WTC11 (cell line): ENCODE results near the gene HHIPL1. TPM values are rescaled to one million over a fixed set of nuclear protein-coding genes. Genes with fewer than 3 reads are reported as not detected.

ENCODE experiments used
- AFF4 ChIP-seq: sonication (generic); formaldehyde crosslinking; IDR thresholded peaks from 2 replicates; pipeline ENCODE4 v1.8.1; 2023; ENCODE audit warnings: mild to moderate bottlenecking, missing genetic modification reagents, borderline replicate concordance
- ATF6 ChIP-seq: sonication (generic); formaldehyde crosslinking; IDR thresholded peaks from 2 replicates; pipeline ENCODE4 v1.8.1; 2023; ENCODE audit warnings: mild to moderate bottlenecking, missing genetic modification reagents
- EMX1 ChIP-seq: fragments of 250-450 bp; sonication (Bioruptor Pico); IDR thresholded peaks from 2 replicates; pipeline ENCODE4 v1.8.0; 2021; ENCODE audit warnings: mild to moderate bottlenecking
- ERG ChIP-seq: fragments of 250-450 bp; sonication (Bioruptor Pico); IDR thresholded peaks from 2 replicates; pipeline ENCODE4 v1.8.0; 2021; ENCODE audit warnings: mild to moderate bottlenecking
- GTF2I ChIP-seq: fragments of 250-450 bp; sonication (Bioruptor Pico); conservative IDR thresholded peaks from 2 replicates; pipeline ENCODE4 v1.4.0; 2021; ENCODE audit warnings: mild to moderate bottlenecking
- HMGA2 ChIP-seq: fragments of 250-450 bp; sonication (Bioruptor Pico); IDR thresholded peaks from 2 replicates; pipeline ENCODE4 v1.4.0; 2021; ENCODE audit warnings: mild to moderate bottlenecking, moderate library complexity
- HMGXB4 ChIP-seq: sonication (generic); formaldehyde crosslinking; IDR thresholded peaks from 2 replicates; pipeline ENCODE4 v1.8.1; 2023; ENCODE audit warnings: mild to moderate bottlenecking, moderate library complexity, missing genetic modification reagents
- IRF1 ChIP-seq: sonication (generic); formaldehyde crosslinking; IDR thresholded peaks from 2 replicates; pipeline ENCODE4 v1.8.0; 2023; ENCODE audit warnings: missing genetic modification reagents
- KAT7 ChIP-seq: sonication (generic); formaldehyde crosslinking; IDR thresholded peaks from 2 replicates; pipeline ENCODE4 v1.8.1; 2023; ENCODE audit warnings: missing genetic modification reagents, mild to moderate bottlenecking, borderline replicate concordance
- MXD4 ChIP-seq: fragments of 250-450 bp; sonication (Bioruptor Pico); IDR thresholded peaks from 2 replicates; pipeline ENCODE4 v1.8.0; 2021; ENCODE audit warnings: mild to moderate bottlenecking, moderate library complexity, borderline replicate concordance
- NFE2L1 ChIP-seq: sonication (generic); formaldehyde crosslinking; IDR thresholded peaks from 2 replicates; pipeline ENCODE4 v1.8.1; 2023; ENCODE audit warnings: missing genetic modification reagents
- NR1H2 ChIP-seq: sonication (generic); formaldehyde crosslinking; IDR thresholded peaks from 2 replicates; pipeline ENCODE4 v1.9.0; 2021; ENCODE audit warnings: mild to moderate bottlenecking, moderate library complexity, missing genetic modification reagents
- PREB ChIP-seq: sonication (generic); formaldehyde crosslinking; IDR thresholded peaks from 2 replicates; pipeline ENCODE4 v1.8.1; 2022; ENCODE audit warnings: mild to moderate bottlenecking, missing genetic modification reagents, moderate library complexity, borderline replicate concordance
- RELA ChIP-seq: sonication (generic); formaldehyde crosslinking; IDR thresholded peaks from 2 replicates; pipeline ENCODE4 v1.8.1; 2022; ENCODE audit warnings: missing genetic modification reagents, mild to moderate bottlenecking, borderline replicate concordance
- TP53 ChIP-seq: sonication (generic); formaldehyde crosslinking; IDR thresholded peaks from 2 replicates; pipeline ENCODE4 v1.8.1; 2023; ENCODE audit warnings: mild to moderate bottlenecking, missing genetic modification reagents
- ZBTB21 ChIP-seq: sonication (generic); formaldehyde crosslinking; IDR thresholded peaks from 2 replicates; pipeline ENCODE4 v1.8.1; 2023; ENCODE audit warnings: mild to moderate bottlenecking, missing genetic modification reagents, borderline replicate concordance
- ZBTB43 ChIP-seq: sonication (generic); formaldehyde crosslinking; IDR thresholded peaks from 2 replicates; pipeline ENCODE4 v1.8.1; 2023; ENCODE audit warnings: mild to moderate bottlenecking, missing genetic modification reagents
- ZNF219 ChIP-seq: sonication (generic); formaldehyde crosslinking; IDR thresholded peaks from 2 replicates; pipeline ENCODE4 v1.8.0; 2023; ENCODE audit warnings: missing genetic modification reagents, mild to moderate bottlenecking, borderline replicate concordance
- ZNF281 ChIP-seq: sonication (generic); formaldehyde crosslinking; IDR thresholded peaks from 2 replicates; pipeline ENCODE4 v1.8.0; 2023; ENCODE audit warnings: mild to moderate bottlenecking, missing genetic modification reagents
- ZNF416 ChIP-seq: fragments of 250-450 bp; sonication (Bioruptor Pico); IDR thresholded peaks from 2 replicates; pipeline ENCODE4 v1.9.0; 2021; ENCODE audit warnings: mild to moderate bottlenecking, inconsistent platforms
- ZNF423 ChIP-seq: fragments of 250-450 bp; sonication (Bioruptor Pico); IDR thresholded peaks from 2 replicates; pipeline ENCODE4 v2.1.2; 2022; ENCODE audit warnings: mild to moderate bottlenecking, moderate library complexity
- ZNF425 ChIP-seq: fragments of 250-450 bp; sonication (Bioruptor Pico); conservative IDR thresholded peaks from 2 replicates; pipeline ENCODE4 v1.9.0; 2021; ENCODE audit warnings: mild to moderate bottlenecking
- ZNF671 ChIP-seq: fragments of 250-450 bp; sonication (Bioruptor Pico); IDR thresholded peaks from 2 replicates; pipeline ENCODE4 v1.8.0; 2021; ENCODE audit warnings: mild to moderate bottlenecking
- total RNA-seq: library from RNA; stranded (reverse); gene quantifications from 3 replicates; pipeline ENCODE4 v1.2.3, GENCODE V29; 2021

HHIPL1 gene
- total RNA-seq, 1 experiment from 2014 or later: 1.5 TPM

- TF ChIP-seq TP53 (peak; percentile 72; the same call in 1 of the 2 replicates), ZNF416 (CRISPR knock-in tag) (no peak), ZNF425 (CRISPR knock-in tag) (no peak), RELA (CRISPR knock-in tag) (no peak), PREB (CRISPR knock-in tag) (no peak), EMX1 (CRISPR knock-in tag) (no peak), KAT7 (CRISPR knock-in tag) (no peak), ZNF671 (CRISPR knock-in tag) (no peak), ZNF219 (CRISPR knock-in tag) (no peak), NR1H2 (CRISPR knock-in tag) (no peak), HMGXB4 (CRISPR knock-in tag) (peak; percentile 94), ZBTB43 (CRISPR knock-in tag) (no peak), ERG (CRISPR knock-in tag) (no peak), GTF2I (CRISPR knock-in tag) (no peak), MXD4 (CRISPR knock-in tag) (no peak), ZNF423 (CRISPR knock-in tag) (no peak), NFE2L1 (CRISPR knock-in tag) (no peak), ZBTB21 (CRISPR knock-in tag) (no peak), IRF1 (CRISPR knock-in tag) (no peak), ZNF281 (0 out of 2 replicates have a peak, but pooled peaks have one; percentile 41), HMGA2 (no peak), ATF6 (CRISPR knock-in tag) (no peak), AFF4 (CRISPR knock-in tag) (no peak)
Measured at GRCh38 chr14:99659333-99659741, 14.4 kb downstream of the HHIPL1 start (continued).
